ENCODE measurements around the gene BMP8B. TPM values are rescaled to one million over a fixed set of nuclear protein-coding genes. Genes with fewer than 3 reads are reported as not detected.

The BMP8B gene
- total and polyA plus RNA-seq, 2 of the 8 experiments (the other 6 are each of a cell fraction or from before 2014, with no cell fraction given), result 0.37 to 0.50 TPM

DNA sequence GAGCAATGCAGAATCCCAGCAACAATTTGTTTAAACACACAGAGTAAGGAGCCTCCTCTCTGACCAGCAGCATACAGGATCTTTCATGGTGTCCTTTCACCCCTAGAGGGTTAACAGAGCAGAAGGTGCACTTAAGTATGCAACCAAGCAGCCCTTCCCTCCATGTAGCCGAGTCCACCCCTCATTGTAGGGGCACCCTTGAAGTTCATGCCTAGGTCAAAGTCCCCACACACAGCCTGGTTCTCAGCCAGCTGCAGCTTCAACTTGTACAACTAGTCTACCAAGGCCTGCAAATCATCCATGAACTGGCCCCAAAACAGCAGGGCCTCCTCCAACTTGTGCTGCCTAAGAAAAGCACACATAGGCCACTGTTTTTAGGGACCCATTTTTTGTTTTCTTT is 7.0 kb upstream of the BMP8B start:
- Histone ChIP-seq H4K20me1 (replicated peaks in 1 of 2; ENCODE audit: control insufficient read depth in 1 of 2, insufficient read depth in 2 of 2, low read length in 2 of 2) (no peaks in the 10 kb centered on the region), H3K4ac (replicated peaks; ENCODE audit: insufficient read length, low read depth, low read length) (no peak overlapping the region), H3K4me3 (ENCODE audit: extremely low read depth in 1 of 4, insufficient read depth in 2 of 4, low read depth in 3 of 4, low read length in 4 of 4) (no peak overlapping the region), H3K4me2 (ENCODE audit: insufficient read depth in 1 of 2, low read depth in 2 of 2, low read length in 2 of 2) (no peak overlapping the region), H3K79me1 (ENCODE audit: low read depth, low read length) (no peaks in the 10 kb centered on the region), H3K4me1 (replicated peaks in 1 of 4; ENCODE audit: control insufficient read depth in 3 of 4, insufficient read depth in 4 of 4, low read length in 3 of 4) (no peaks in the 10 kb centered on the region), H2BK15ac (ENCODE audit: low read length) (no peak overlapping the region), H3K18ac (ENCODE audit: extremely low read depth, low read length) (no peak overlapping the region), H2BK12ac (ENCODE audit: low read depth, low read length) (no peak overlapping the region), H3K27me3 (replicated peaks in 1 of 4; ENCODE audit: control insufficient read depth in 3 of 4, extremely low read depth in 1 of 4, insufficient read depth in 3 of 4, low read length in 3 of 4) (peaks cover 2 to 10% (median 4%) of the 10 kb centered on the region in 4 experiments; a peak in 5 of 7 replicates), H3K23ac (ENCODE audit: insufficient read length) (no peak overlapping the region), H2BK120ac (replicated peaks; ENCODE audit: low read depth, low read length) (no peak overlapping the region), H3K56ac (replicated peaks; ENCODE audit: insufficient read length, low read depth, low read length) (no peak overlapping the region), H4K5ac (ENCODE audit: insufficient read length, low read depth, low read length) (no peak overlapping the region), H2AK5ac (ENCODE audit: low read depth, low read length) (no peak overlapping the region), H3K23me2 (ENCODE audit: low read depth, low read length) (no peaks in the 10 kb centered on the region), H3K79me2 (ENCODE audit: control insufficient read depth in 1 of 2, insufficient read depth in 2 of 2, low read length in 2 of 2) (no peaks in the 10 kb centered on the region), H2AFZ (ENCODE audit: low read length) (no peak overlapping the region), H3K27ac (ENCODE audit: low read depth, low read length) (no peak overlapping the region), H3K14ac (ENCODE audit: insufficient read length) (no peak overlapping the region), H3K9ac (replicated peaks in 1 of 4; ENCODE audit: extremely low read depth in 1 of 4, low read depth in 3 of 4, low read length in 3 of 4) (no peak overlapping the region), H3K9me3 (ENCODE audit: insufficient read depth in 2 of 2, low read depth in 1 of 2, low read length in 1 of 2) (no peaks in the 10 kb centered on the region), H2BK20ac (ENCODE audit: low read length) (no peak overlapping the region), H2BK5ac (ENCODE audit: low read depth, low read length) (no peak overlapping the region), H4K8ac (ENCODE audit: extremely low read depth, insufficient read depth, low read length) (no peak overlapping the region), H3K36me3 (ENCODE audit: control insufficient read depth in 2 of 4, insufficient read depth in 4 of 4, low read length in 3 of 4) (no peaks in the 10 kb centered on the region), H4K91ac (replicated peaks; ENCODE audit: insufficient read length, low read length) (no peak overlapping the region)
- FAIRE-seq, result no peak
- no peak for TF ChIP-seq SIN3A (conservative IDR thresholded peaks at IDR 0.05 in 1 of 2, IDR thresholded peaks at IDR 0.05 in 1 of 2; ENCODE audit: low read depth in 1 of 2, low read length in 2 of 2)
- no peak for TF ChIP-seq SIRT6 (IDR thresholded peaks at IDR 0.05; ENCODE audit: low read length)
- no peak for TF ChIP-seq ASH2L (IDR thresholded peaks at IDR 0.05; ENCODE audit: low read length)
- TF ChIP-seq POLR2AphosphoS5 (IDR thresholded peaks at IDR 0.05; ENCODE audit: low read depth, low read length), result no peak
- TF ChIP-seq CHD2 (IDR thresholded peaks at IDR 0.05; ENCODE audit: low read length), result no peak
- TF ChIP-seq JUND (IDR thresholded peaks at IDR 0.05; ENCODE audit: low read length), result no peak
- TF ChIP-seq POU5F1 (IDR thresholded peaks at IDR 0.05; ENCODE audit: low read depth, low read length), result no peak
- ChIA-PET CTCF (ENCODE audit: partially characterized antibody) (no interaction called here), POLR2A (ENCODE audit: partially characterized antibody) (interaction anchor here (0.6 kb wide), 1 partner anchor 28 kb away, joined by 3 read pairs; no protein-coding TSS in a partner anchor)
- DNase-seq (ENCODE audit: low read depth in 1 of 2, low spot score in 2 of 2), result no peak
- 63% methylated on average over 1 of the region's 1 CpG; no CpG with 5 or more reads in 1 of the 2 experiments for WGBS, 2 experiments (ENCODE audit: extremely low coverage in 1 of 2, insufficient coverage in 1 of 2, insufficient read length in 1 of 2, insufficient replicate concordance in 2 of 2, low coverage in 1 of 2, low lambda C conversion rate in 2 of 2, missing lambda C conversion rate in 1 of 2)
